HL-60 (cell line): ENCODE measurements around the gene WWOX.

Source experiments
- CTCF ChIP-seq: IDR thresholded peaks from one replicate; pipeline ENCODE4 v1.5.1; 2011; ENCODE audit warnings: low read length, control low read depth, inconsistent platforms; ENCODE audit not compliant: insufficient read depth
- GABPA ChIP-seq: IDR thresholded peaks from 2 replicates; pipeline ENCODE4 v1.6.1; 2012; ENCODE audit warnings: low read depth
- POLR2AphosphoS5 ChIP-seq: IDR thresholded peaks from 2 replicates; pipeline ENCODE4 v1.6.1; 2012; ENCODE audit warnings: low read depth

DNA sequence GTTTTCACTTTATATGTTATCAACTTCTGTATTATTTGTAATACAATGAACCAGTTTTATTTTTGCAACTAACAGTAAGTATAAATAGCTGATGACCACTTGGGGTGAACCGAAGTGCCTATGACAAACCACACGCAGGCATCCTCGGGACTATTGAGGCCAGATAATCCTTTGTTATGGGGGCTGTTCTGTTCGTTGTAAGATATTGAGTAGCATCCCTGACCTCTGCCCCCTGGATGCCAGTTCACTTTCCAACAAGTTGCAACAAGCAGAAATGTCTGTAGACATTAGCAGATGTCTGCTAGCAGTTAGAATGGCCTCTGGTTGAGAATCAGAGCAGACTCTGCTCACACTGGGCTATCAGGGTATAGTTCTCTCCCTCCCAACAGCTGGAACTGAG, 277.0 kb downstream of the WWOX start:
- no peak for TF ChIP-seq POLR2AphosphoS5
- no peak for TF ChIP-seq CTCF
- no peak for TF ChIP-seq GABPA
